GM04503 (cell line): ENCODE data around the gene MTMR1.
A peak's percentile ranks its signal among the peaks of the same experiment; 100 is the strongest.

ENCODE experiments used
- DNase-seq: peaks from one replicate; pipeline ENCODE4 v3.0.0-alpha.2; 2012; ENCODE audit warnings: low read depth

The MTMR1 gene

GRCh38 chrX:150692831-150693724 lies at the start of gene MTMR1:
Gene MTMR1 (plus strand): TSS chrX:150693396. CDS start chrX:150693531, 135 bp downstream.
- DNase-seq = no peak

GRCh38 chrX:150643958-150644357 lies 49.2 kb upstream of the MTMR1 start:
- no peak for DNase-seq

DNA sequence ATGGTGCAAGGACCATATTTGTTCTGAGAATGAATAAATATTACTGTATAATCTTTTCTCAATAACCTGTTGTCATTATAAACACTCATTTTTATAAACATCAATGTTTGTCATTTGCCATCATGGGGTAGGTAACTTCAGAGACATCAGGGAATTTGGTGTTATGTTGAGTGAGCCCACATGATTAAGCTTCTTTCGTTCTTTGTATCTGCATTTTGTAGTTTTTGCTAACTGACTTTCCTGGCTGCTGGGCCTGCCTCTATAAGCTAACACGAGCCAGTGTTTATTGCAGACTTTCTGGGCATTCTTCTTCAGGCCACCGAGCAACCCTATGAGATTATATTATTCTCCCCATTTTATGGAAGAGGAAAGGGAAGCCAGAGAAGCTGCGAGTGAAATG lies 48.8 kb upstream of the MTMR1 start:
- DNase-seq = no peak

DNA sequence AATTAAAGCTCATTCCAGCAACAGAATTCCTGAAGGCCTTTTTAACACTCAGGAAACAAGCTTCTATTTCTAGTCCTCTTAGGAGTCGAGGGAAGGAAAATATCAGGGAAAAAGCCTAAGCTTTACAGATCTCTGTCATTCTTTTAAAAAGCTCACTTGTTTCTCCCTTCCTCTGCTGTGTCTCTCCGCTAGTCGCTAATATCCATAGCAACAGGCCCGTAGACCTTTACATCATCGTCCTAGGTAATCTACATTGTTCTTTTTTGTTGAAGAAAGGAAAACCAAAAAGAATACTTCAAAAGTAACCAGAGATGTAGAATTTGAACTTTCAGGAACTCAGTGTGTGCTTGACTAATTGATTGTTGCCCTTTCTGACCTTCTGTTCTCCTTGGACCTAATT lies 45.9 kb upstream of the MTMR1 start:
- DNase-seq = no peak

GRCh38 chrX:150648296-150648940 lies 44.8 kb upstream of the MTMR1 start:
- no peak for DNase-seq

GRCh38 chrX:150649096-150649870 lies 43.9 kb upstream of the MTMR1 start:
- DNase-seq = peak; percentile 36

DNA sequence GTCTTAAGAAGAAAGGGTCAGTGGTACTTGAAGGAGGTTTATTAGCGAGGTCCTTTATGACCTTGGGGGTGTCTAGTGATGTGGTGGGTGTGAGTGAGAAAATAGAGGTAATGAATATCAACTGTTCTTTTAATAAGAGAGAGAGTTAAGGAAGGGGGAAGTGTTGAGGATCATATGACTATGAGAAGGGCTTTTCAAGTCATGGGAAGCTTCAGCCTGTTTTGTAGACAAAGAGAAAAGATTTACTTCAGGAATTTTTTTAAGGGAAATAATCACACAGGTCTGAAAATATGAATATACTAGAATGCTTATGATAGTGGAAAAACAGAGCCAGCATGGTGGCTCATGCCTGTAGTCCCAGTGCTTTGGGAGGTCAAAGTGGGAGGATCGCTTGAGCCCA lies 41.3 kb upstream of the MTMR1 start:
- DNase-seq = no peak

DNA sequence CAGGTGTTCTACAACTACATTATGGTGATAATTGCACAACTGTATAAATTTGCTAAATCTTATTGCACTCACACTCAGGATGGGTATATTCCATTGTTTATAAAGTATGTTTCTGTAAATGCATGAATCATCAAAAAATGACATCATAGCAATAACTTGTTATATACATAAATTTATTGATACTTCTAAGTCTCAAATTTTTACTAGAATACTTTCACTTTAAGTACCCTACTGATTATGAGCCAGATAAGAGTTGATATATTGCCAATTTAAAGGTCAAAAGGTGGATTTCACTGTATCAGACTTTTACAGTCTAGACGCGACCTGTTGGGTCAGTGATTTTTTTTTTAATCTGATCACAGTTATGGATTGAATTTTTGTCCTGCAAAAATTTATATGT lies 37.4 kb upstream of the MTMR1 start:
- DNase-seq = no peak

GRCh38 chrX:150663073-150663472 lies 30.1 kb upstream of the MTMR1 start:
- no peak for DNase-seq

DNA sequence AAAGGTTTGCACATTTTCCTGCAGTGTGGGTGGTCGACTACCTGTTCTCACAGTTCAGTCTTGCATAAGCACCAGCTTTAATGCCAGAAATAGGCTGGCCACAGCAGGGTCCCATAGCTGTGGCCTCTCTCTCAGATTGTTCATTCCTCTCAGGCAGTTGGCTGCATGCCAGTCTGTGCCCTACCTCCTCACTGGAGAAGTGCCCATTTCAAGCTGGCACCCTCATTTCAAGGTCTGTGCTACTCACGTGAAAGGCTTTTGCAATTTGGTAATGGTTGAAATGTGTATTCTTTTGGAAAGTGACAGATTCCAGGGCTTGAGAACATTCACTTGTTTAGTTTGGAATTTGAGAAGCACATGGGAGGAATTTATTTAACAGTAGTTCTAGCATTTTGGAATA lies 28.9 kb upstream of the MTMR1 start:
- DNase-seq = no peak

DNA sequence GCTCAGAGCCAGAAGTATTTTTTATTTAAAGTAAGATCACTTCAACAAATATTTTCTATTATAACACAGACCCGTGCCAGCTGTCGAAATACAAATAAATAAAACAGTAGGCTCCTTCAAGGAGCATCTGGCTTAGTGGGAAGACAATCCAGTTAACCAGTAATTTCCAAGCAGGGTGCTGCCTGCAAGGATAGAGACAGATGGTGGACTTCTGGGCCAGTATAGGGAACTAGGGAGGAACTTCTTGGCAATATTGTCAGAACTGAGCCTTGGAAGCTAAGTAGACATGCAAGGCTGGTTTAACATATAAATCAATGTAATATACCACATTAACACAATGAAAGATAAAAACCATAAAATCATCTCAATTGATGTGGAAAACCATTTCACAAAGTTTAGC lies 17.0 kb upstream of the MTMR1 start:
- no peak for DNase-seq

GRCh38 chrX:150680974-150681373 lies 12.2 kb upstream of the MTMR1 start:
- no peak for DNase-seq

GRCh38 chrX:150683112-150683511 lies 10.1 kb upstream of the MTMR1 start:
- no peak for DNase-seq

GRCh38 chrX:150683536-150684146 lies 9.6 kb upstream of the MTMR1 start:
- DNase-seq = no peak

DNA sequence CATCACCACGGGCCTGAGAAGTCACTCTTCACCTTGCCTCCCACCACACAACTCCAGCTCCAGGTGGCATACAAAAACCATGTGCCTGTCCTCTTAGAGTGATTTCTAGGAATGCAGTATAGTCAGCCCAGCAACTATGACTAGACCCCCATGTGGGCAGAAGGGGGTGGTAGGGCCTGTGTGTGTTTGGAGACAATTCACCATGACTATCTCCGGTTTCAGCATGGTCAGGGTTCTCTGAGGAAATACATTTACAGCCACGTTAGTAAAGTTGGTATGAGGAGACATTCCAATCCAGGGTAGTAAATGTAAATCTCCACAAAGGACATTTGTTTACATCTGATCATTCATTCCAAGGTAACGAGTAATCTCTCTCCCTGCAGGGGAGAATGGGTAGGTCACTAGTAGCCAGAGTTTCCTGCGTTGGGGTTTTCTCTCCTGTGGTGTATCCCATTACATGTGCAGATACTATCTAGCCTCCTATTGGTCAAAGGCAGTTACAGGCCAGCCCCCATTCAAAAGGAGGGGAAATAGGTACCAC lies 4.2 kb upstream of the MTMR1 start:
- DNase-seq = peak; percentile 82

DNA sequence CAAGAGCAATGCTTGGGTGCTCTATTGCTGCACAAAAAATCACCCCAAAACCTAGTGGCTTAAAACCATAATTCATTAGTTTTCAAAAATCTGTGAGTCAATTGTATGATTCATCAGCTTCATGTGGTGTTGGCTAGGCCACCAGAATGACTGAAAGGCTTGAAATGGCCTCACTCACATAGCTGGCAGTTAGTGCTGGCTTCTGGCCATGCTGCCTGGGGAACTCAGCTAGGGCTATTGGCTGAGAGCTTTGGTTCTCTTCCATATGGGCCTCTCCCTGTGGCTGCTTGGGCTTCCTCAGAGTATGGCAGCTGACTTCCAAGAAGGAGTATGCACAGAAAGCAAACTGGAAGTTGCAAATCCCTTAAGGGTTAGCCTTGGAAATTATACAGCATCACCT lies 3.1 kb upstream of the MTMR1 start:
- peak; percentile 77 for DNase-seq

GRCh38 chrX:150692296-150692695 lies 900 bp upstream of the MTMR1 start:
- DNase-seq = no peak

DNA sequence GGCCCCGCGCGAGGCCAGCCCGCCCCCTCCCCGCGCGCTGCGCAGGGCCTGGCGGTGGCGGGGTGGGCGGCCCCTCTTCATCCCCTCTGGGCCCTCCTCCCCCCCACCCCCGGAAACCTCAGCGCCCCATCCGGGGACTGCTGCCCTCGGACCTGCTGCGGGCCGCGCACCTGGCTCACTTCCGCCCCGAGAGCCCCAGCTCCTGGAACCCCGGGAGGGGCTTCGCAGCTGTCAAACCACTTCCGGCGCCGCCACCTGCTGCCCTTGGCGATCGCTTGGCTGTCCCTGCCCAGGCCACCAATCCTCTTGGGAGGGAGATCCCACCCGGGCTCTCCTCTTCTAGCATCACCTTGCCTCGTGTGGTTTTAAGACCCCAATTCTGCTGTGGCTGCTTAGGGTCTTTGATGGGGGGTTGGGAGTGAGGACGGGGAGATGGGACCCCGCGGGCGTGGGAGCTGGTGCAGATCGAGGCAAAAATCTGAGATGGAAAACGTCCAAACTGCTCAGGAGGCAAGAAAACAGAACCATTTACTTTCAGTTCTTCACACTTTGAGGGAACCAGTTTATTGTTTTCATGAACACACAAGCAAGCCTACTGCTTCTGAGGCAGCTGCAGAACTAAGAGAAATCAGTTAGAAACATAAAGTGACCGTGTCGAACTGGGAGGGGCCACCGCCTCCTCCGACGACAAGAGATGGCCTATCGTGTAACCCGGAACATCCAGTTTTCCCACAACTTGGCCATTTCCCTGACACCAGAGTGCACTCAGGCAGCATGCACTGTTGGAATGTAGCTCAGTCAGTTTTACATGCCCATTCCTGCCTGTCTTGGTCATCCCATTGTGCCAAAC lies 754 bp downstream of the MTMR1 start:
- DNase-seq = peak; percentile 69

- DNase-seq = no peak
Observed at GRCh38 chrX:150694738-150695410, 1.7 kb downstream of the MTMR1 start.

- no peak for DNase-seq
Observed at GRCh38 chrX:150696331-150696730, 3.1 kb downstream of the MTMR1 start.
